Measurements from ENCODE around the gene ACTR10. TPM values are rescaled to one million over a fixed set of nuclear protein-coding genes. Genes with fewer than 3 reads are reported as not detected.
A peak's percentile ranks its signal among the peaks of the same experiment; 100 is the strongest.

Gene ACTR10
- total RNA-seq, 1 experiment from 2014 or later = 42.3 TPM

GRCh38 chr14:58276208-58276607 lies 76.3 kb downstream of the ACTR10 start:
- peak overlapping the region; percentile 67 for H3K27ac Mint-ChIP-seq (ENCODE audit: unreplicated experiment)
- H3K9me3 Mint-ChIP-seq (ENCODE audit: low read depth, unreplicated experiment) = no peaks in the 10 kb centered on the region
- DNase-seq = no peak
- H3K36me3 Mint-ChIP-seq (ENCODE audit: insufficient read depth, unreplicated experiment) = peaks cover 72% of the 10 kb centered on the region
- H3K4me3 Mint-ChIP-seq (ENCODE audit: low read depth, unreplicated experiment) = no peak overlapping the region
- no peak for TF ChIP-seq CTCF (IDR thresholded peaks at IDR 0.05; ENCODE audit: unreplicated experiment)
- CTCF ChIA-PET = interaction anchor here (0.6 to 0.7 kb wide), 3 partner anchors 21 to 513 kb away, joined by 3 read pairs; partner anchors contain the start of gene ARID4A
- H3K4me1 Mint-ChIP-seq (ENCODE audit: low read depth, unreplicated experiment) = peaks cover 31% of the 10 kb centered on the region
- intact Hi-C loops (cut with micrococcal nuclease; ENCODE audit: unreplicated experiment) = no loop called here
- no peaks in the 10 kb centered on the region for H3K27me3 Mint-ChIP-seq (ENCODE audit: unreplicated experiment)
- no TSS peak for BruUV-seq (replicated peaks)

GRCh38 chr14:58278177-58278576 lies 78.2 kb downstream of the ACTR10 start:
- no TSS peak for BruUV-seq (replicated peaks)
- no peak for DNase-seq
- peaks cover 74% of the 10 kb centered on the region for H3K36me3 Mint-ChIP-seq (ENCODE audit: insufficient read depth, unreplicated experiment)
- H3K27ac Mint-ChIP-seq (ENCODE audit: unreplicated experiment) = no peak overlapping the region
- peaks cover 43% of the 10 kb centered on the region for H3K4me1 Mint-ChIP-seq (ENCODE audit: low read depth, unreplicated experiment)
- CTCF ChIA-PET = interaction anchor here (0.7 kb wide), 1 partner anchor 825 kb away, joined by 4 read pairs; no protein-coding TSS in a partner anchor
- no peaks in the 10 kb centered on the region for H3K27me3 Mint-ChIP-seq (ENCODE audit: unreplicated experiment)
- no peak overlapping the region for H3K4me3 Mint-ChIP-seq (ENCODE audit: low read depth, unreplicated experiment)
- intact Hi-C loops (cut with micrococcal nuclease; ENCODE audit: unreplicated experiment) = no loop called here
- no peak for TF ChIP-seq CTCF (IDR thresholded peaks at IDR 0.05; ENCODE audit: unreplicated experiment)
- no peaks in the 10 kb centered on the region for H3K9me3 Mint-ChIP-seq (ENCODE audit: low read depth, unreplicated experiment)

- DNase-seq = peak; percentile 66
- H3K36me3 Mint-ChIP-seq (ENCODE audit: insufficient read depth, unreplicated experiment) = peaks cover 61% of the 10 kb centered on the region
- CTCF ChIA-PET = interaction anchor here (1.1 to 2.1 kb wide), 2 partner anchors 17 to 37 kb away, joined by 4 to 10 read pairs; partner anchors contain the start of genes ARID4A and PSMA3
- no TSS peak for BruUV-seq (replicated peaks)
- H3K27ac Mint-ChIP-seq (ENCODE audit: unreplicated experiment) = peak overlapping the region; percentile 78
- no peaks in the 10 kb centered on the region for H3K27me3 Mint-ChIP-seq (ENCODE audit: unreplicated experiment)
- intact Hi-C loops (cut with micrococcal nuclease; ENCODE audit: unreplicated experiment) = loop anchor here (5.0 kb wide), 1 partner anchor 39 kb away; the partner anchor contains the start of gene PSMA3
- H3K9me3 Mint-ChIP-seq (ENCODE audit: low read depth, unreplicated experiment) = no peaks in the 10 kb centered on the region
- H3K4me3 Mint-ChIP-seq (ENCODE audit: low read depth, unreplicated experiment) = peak overlapping the region; percentile 55
- H3K4me1 Mint-ChIP-seq (ENCODE audit: low read depth, unreplicated experiment) = peaks cover 54% of the 10 kb centered on the region
- TF ChIP-seq CTCF (IDR thresholded peaks at IDR 0.05; ENCODE audit: unreplicated experiment) = no peak
These were observed 81.2 kb downstream of the ACTR10 start for GRCh38 chr14:58280954-58281787.

GRCh38 chr14:58281969-58282368 lies 82.0 kb downstream of the ACTR10 start:
- Mint-ChIP-seq H3K27me3 (ENCODE audit: unreplicated experiment) (no peaks in the 10 kb centered on the region), H3K9me3 (ENCODE audit: low read depth, unreplicated experiment) (no peaks in the 10 kb centered on the region), H3K4me3 (ENCODE audit: low read depth, unreplicated experiment) (peak overlapping the region; percentile 55), H3K36me3 (ENCODE audit: insufficient read depth, unreplicated experiment) (peaks cover 59% of the 10 kb centered on the region), H3K4me1 (ENCODE audit: low read depth, unreplicated experiment) (peaks cover 53% of the 10 kb centered on the region), H3K27ac (ENCODE audit: unreplicated experiment) (peak overlapping the region; percentile 78)
- no peak for DNase-seq
- CTCF ChIA-PET = interaction anchor here (0.7 to 2.1 kb wide), 4 partner anchors 16 to 454 kb away, joined by 3 to 10 read pairs (median 4); partner anchors contain the start of genes ARID4A and PSMA3
- BruUV-seq (replicated peaks) = no TSS peak
- TF ChIP-seq CTCF (IDR thresholded peaks at IDR 0.05; ENCODE audit: unreplicated experiment) = no peak
- intact Hi-C loops (cut with micrococcal nuclease; ENCODE audit: unreplicated experiment) = loop anchor here (5.0 kb wide), 1 partner anchor 40 kb away; the partner anchor contains the start of gene PSMA3
